ENCODE measurements around the gene TOMM40. TPM values are rescaled to one million over a fixed set of nuclear protein-coding genes. Genes with fewer than 3 reads are reported as not detected.

TOMM40 gene
- total RNA-seq, 1 donor from 2014 or later: 107 TPM

- H3K4me1 ChIP-seq (ENCODE audit: insufficient read depth, low read length): peaks cover 23% of the 10 kb centered on the region
- H3K27ac Mint-ChIP-seq (ENCODE audit: unreplicated experiment): no peak overlapping the region
- H3K4me2 ChIP-seq (ENCODE audit: low read length): no peak overlapping the region
- H3K27ac ChIP-seq (ENCODE audit: low read depth, low read length): no peak overlapping the region
- DNase-seq (ENCODE audit: low read depth) (no peak), FAIRE-seq (no peak)
- no peaks in the 10 kb centered on the region for H3K9me3 ChIP-seq (ENCODE audit: insufficient read depth, low read depth, low read length)
- peak overlapping the region; percentile 97 for H3K4me3 Mint-ChIP-seq (ENCODE audit: unreplicated experiment)
- peaks cover 23% of the 10 kb centered on the region for H3K36me3 Mint-ChIP-seq (ENCODE audit: low read depth, unreplicated experiment)
- H2AFZ ChIP-seq (ENCODE audit: low read depth, low read length): no peak overlapping the region
- no peak for TF ChIP-seq CTCF (IDR thresholded peaks at IDR 0.05; ENCODE audit: insufficient read depth, low read depth, low read length)
- TF ChIP-seq EZH2 (IDR thresholded peaks at IDR 0.05; ENCODE audit: insufficient read depth, low read length): no peak
- no peaks in the 10 kb centered on the region for H3K9me3 Mint-ChIP-seq (ENCODE audit: unreplicated experiment)
- H3K4me3 ChIP-seq (ENCODE audit: insufficient read depth, low read depth, low read length): no peak overlapping the region
- H3K4me1 Mint-ChIP-seq (ENCODE audit: low read depth, unreplicated experiment): peaks cover 27% of the 10 kb centered on the region
- peaks cover 58% of the 10 kb centered on the region for H3K79me2 ChIP-seq (ENCODE audit: insufficient read depth, low read length)
- H4K20me1 ChIP-seq (ENCODE audit: insufficient read depth, low read length): peaks cover 49% of the 10 kb centered on the region
- no peaks in the 10 kb centered on the region for H3K27me3 ChIP-seq (ENCODE audit: insufficient read depth, low read length)
- H3K27me3 Mint-ChIP-seq (ENCODE audit: low read depth, unreplicated experiment): no peaks in the 10 kb centered on the region
- peaks cover 19% of the 10 kb centered on the region for H3K36me3 ChIP-seq (ENCODE audit: insufficient read depth, low read length)
- H3K9ac ChIP-seq (ENCODE audit: low read length): no peak overlapping the region
These were observed 2.4 kb downstream of the TOMM40 start for GRCh38 chr19:44893332-44894051.

- peaks cover 23% of the 10 kb centered on the region for H3K4me1 ChIP-seq (ENCODE audit: insufficient read depth, low read length)
- FAIRE-seq (no peak), DNase-seq (ENCODE audit: low read depth) (no peak)
- Mint-ChIP-seq H3K4me3 (ENCODE audit: unreplicated experiment) (no peak overlapping the region), H3K27me3 (ENCODE audit: low read depth, unreplicated experiment) (no peaks in the 10 kb centered on the region), H3K4me1 (ENCODE audit: low read depth, unreplicated experiment) (peaks cover 26% of the 10 kb centered on the region), H3K27ac (ENCODE audit: unreplicated experiment) (no peak overlapping the region), H3K36me3 (ENCODE audit: low read depth, unreplicated experiment) (peaks cover 23% of the 10 kb centered on the region), H3K9me3 (ENCODE audit: unreplicated experiment) (no peaks in the 10 kb centered on the region)
- peaks cover 19% of the 10 kb centered on the region for H3K36me3 ChIP-seq (ENCODE audit: insufficient read depth, low read length)
- no peak overlapping the region for H3K27ac ChIP-seq (ENCODE audit: low read depth, low read length)
- H3K9ac ChIP-seq (ENCODE audit: low read length): no peak overlapping the region
- H3K4me3 ChIP-seq (ENCODE audit: insufficient read depth, low read depth, low read length): no peak overlapping the region
- no peak overlapping the region for H2AFZ ChIP-seq (ENCODE audit: low read depth, low read length)
- no peaks in the 10 kb centered on the region for H3K9me3 ChIP-seq (ENCODE audit: insufficient read depth, low read depth, low read length)
- H3K27me3 ChIP-seq (ENCODE audit: insufficient read depth, low read length): no peaks in the 10 kb centered on the region
- H3K4me2 ChIP-seq (ENCODE audit: low read length): no peak overlapping the region
- peaks cover 49% of the 10 kb centered on the region for H4K20me1 ChIP-seq (ENCODE audit: insufficient read depth, low read length)
- H3K79me2 ChIP-seq (ENCODE audit: insufficient read depth, low read length): peaks cover 58% of the 10 kb centered on the region
- TF ChIP-seq EZH2 (IDR thresholded peaks at IDR 0.05; ENCODE audit: insufficient read depth, low read length): no peak
- no peak for TF ChIP-seq CTCF (IDR thresholded peaks at IDR 0.05; ENCODE audit: insufficient read depth, low read depth, low read length)
These were observed 3.0 kb downstream of the TOMM40 start for GRCh38 chr19:44894052-44894400.

GRCh38 chr19:44894946-44895345 is 3.9 kb downstream of the TOMM40 start:
- DNase-seq (ENCODE audit: low read depth): no peak
- Mint-ChIP-seq H3K4me1 (ENCODE audit: low read depth, unreplicated experiment) (peaks cover 24% of the 10 kb centered on the region), H3K27ac (ENCODE audit: unreplicated experiment) (no peak overlapping the region)

More at GRCh38 chr19:44894946-44895345, 3.9 kb downstream of the TOMM40 start:
- Mint-ChIP-seq H3K9me3 (ENCODE audit: unreplicated experiment) (no peaks in the 10 kb centered on the region), H3K27me3 (ENCODE audit: low read depth, unreplicated experiment) (no peaks in the 10 kb centered on the region), H3K36me3 (ENCODE audit: low read depth, unreplicated experiment) (peaks cover 23% of the 10 kb centered on the region), H3K4me3 (ENCODE audit: unreplicated experiment) (peak overlapping the region; percentile 70)
- no peak for TF ChIP-seq EZH2 (IDR thresholded peaks at IDR 0.05; ENCODE audit: insufficient read depth, low read length)
- TF ChIP-seq CTCF (IDR thresholded peaks at IDR 0.05; ENCODE audit: insufficient read depth, low read depth, low read length): no peak
- H3K36me3 ChIP-seq (ENCODE audit: insufficient read depth, low read length): peaks cover 20% of the 10 kb centered on the region
- H3K4me2 ChIP-seq (ENCODE audit: low read length): no peak overlapping the region
- H3K27ac ChIP-seq (ENCODE audit: low read depth, low read length): no peak overlapping the region
- peaks cover 58% of the 10 kb centered on the region for H3K79me2 ChIP-seq (ENCODE audit: insufficient read depth, low read length)
- no peak overlapping the region for H2AFZ ChIP-seq (ENCODE audit: low read depth, low read length)
- no peak for FAIRE-seq
- H3K27me3 ChIP-seq (ENCODE audit: insufficient read depth, low read length): no peaks in the 10 kb centered on the region
- no peak overlapping the region for H3K4me3 ChIP-seq (ENCODE audit: insufficient read depth, low read depth, low read length)
- H3K4me1 ChIP-seq (ENCODE audit: insufficient read depth, low read length): peaks cover 20% of the 10 kb centered on the region
- H3K9me3 ChIP-seq (ENCODE audit: insufficient read depth, low read depth, low read length): no peaks in the 10 kb centered on the region
- H3K9ac ChIP-seq (ENCODE audit: low read length): no peak overlapping the region
- H4K20me1 ChIP-seq (ENCODE audit: insufficient read depth, low read length): peaks cover 52% of the 10 kb centered on the region

Measured in astrocyte (in vitro differentiated cells and primary cell).